ENCODE data around the gene ZNF398.

Gene ZNF398

DNA sequence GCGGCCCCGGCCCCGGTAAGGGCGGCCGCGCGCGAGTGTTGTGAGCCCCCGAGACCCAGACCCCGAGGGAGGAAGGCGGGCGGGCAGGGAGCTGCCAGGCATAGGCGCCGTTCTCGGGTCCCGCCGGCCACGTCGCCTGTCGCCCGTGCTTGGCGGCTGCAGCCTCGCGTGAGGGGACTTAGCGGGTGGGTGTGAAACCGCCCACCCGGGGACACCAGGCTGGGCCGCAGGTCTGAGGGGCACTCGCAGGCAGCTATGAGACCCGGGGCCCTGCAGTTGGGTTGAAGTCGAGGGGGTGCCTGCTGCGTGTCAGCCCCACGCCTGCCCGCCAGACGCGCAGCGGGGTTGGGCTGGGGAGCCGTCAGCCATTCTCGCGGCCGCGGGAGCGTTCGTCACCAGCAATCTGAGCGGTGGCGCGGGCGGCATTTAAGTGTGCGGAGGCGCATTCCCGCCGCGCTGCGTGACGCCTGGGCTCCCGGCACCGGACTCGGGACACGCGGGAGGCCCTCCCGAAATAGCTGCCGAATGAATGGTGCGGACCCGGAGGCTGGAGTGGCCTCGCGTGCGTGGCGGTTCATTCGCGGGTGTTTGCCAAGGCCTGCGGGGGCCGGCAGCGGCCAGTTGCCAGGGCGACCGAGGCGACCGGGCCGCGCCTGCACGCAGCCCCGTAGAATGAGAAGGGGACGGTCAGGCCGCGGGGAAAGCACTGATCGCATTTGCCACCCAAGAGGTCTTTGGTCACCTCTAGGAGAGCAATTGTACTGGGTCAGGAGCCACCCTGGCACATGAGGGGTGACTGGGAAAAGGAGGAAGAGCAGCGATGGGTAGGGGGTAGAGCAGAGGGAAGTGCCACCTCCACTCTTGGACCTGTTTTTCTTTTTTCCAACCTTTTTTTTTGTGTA, 750 bp downstream of the ZNF398 start (continued):
- TF ChIP-seq REST (tag by site-specific recombination; IDR thresholded peaks at IDR 0.05) (no peak), ZNF791 (tag by site-specific recombination; IDR thresholded peaks at IDR 0.05) (no peak), ZNF121 (tag by site-specific recombination; IDR thresholded peaks at IDR 0.05) (no peak), ZNF830 (tag by site-specific recombination; IDR thresholded peaks at IDR 0.05; ENCODE audit: low read depth) (no peak), ZFP37 (tag by site-specific recombination; IDR thresholded peaks at IDR 0.05) (peak; percentile 71; the same call in 1 of the 2 replicates), ELK4 (IDR thresholded peaks at IDR 0.05; ENCODE audit: borderline replicate concordance, low read depth, low read length) (no peak), ZNF221 (tag by site-specific recombination; IDR thresholded peaks at IDR 0.05; ENCODE audit: borderline replicate concordance) (no peak), ZNF426 (tag by site-specific recombination; IDR thresholded peaks at IDR 0.05) (no peak), ZNF837 (tag by site-specific recombination; IDR thresholded peaks at IDR 0.05) (no peak), ZNF571 (tag by site-specific recombination; IDR thresholded peaks at IDR 0.05) (no peak), IKZF3 (tag by site-specific recombination; IDR thresholded peaks at IDR 0.05) (no peak), YY1 (tag by site-specific recombination; IDR thresholded peaks at IDR 0.05) (peak; percentile 63), ZNF266 (tag by site-specific recombination; IDR thresholded peaks at IDR 0.05; ENCODE audit: low read depth) (no peak), ZNF513 (tag by site-specific recombination; IDR thresholded peaks at IDR 0.05) (no peak), ZEB2 (tag by site-specific recombination; IDR thresholded peaks at IDR 0.05) (peak; percentile 93)

DNA sequence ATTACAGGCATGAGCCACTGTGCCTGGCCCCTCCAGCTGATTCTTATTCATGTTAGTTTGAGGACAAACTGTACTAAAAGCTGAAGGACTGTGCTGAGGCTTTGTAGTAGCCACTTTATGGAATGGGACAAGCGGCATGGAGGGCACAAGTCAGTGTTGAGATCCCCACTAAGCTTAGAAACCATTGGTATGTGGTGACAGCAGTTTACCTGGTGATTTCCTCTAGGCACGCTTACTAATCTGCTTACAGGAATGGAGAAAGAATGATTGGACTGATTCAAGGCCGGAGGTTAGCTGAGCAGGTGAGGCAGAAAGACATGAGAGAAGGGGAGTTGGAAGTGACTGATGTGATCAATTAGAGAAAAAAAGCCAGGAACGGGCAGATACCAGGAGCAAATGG, 3.7 kb downstream of the ZNF398 start:
- Histone ChIP-seq H3K4me3 (ENCODE audit: low read depth, low read length) (no peak overlapping the region), H3K27ac (ENCODE audit: extremely low read depth, low read depth, low read length) (no peak overlapping the region), H3K9me3 (ENCODE audit: control insufficient read depth, insufficient read depth, low read depth, low read length) (no peaks in the 10 kb centered on the region), H3K36me3 (ENCODE audit: control insufficient read depth in 2 of 2, insufficient read depth in 1 of 2, low read length in 2 of 2) (peaks cover 13 to 44% of the 10 kb centered on the region in 2 experiments; a peak in 2 of 3 replicates), H3K4me1 (ENCODE audit: control insufficient read depth, insufficient read depth, low read length) (no peaks in the 10 kb centered on the region)
- TF ChIP-seq SALL2 (tag by site-specific recombination; IDR thresholded peaks at IDR 0.05; ENCODE audit: borderline replicate concordance) = no peak
- TF ChIP-seq ZNF404 (tag by site-specific recombination; IDR thresholded peaks at IDR 0.05) = no peak
- CTCF ChIA-PET = interaction anchor here (0.6 kb wide), 1 partner anchor 347 kb away, joined by 3 read pairs; no protein-coding TSS in a partner anchor
- POLR2A ChIA-PET = interaction anchor here (0.6 kb wide), 1 partner anchor 10 kb away, joined by 3 read pairs; no protein-coding TSS in a partner anchor

Measured in HEK293 (cell line).